Measurements from ENCODE around the gene LRRC51.

The LRRC51 gene

GRCh38 chr11:72080326-72081183 lies at the start of gene LRRC51, which contains the start of gene NUMA1:
Gene LRRC51, plus strand, starts transcription at chr11:72080850. Its CDS starts 8,234 bp downstream, at chr11:72089084.
Gene NUMA1, minus strand, starts transcription at chr11:72080542. Its CDS starts 44,599 bp downstream, at chr11:72035943.
- DNase-seq (ENCODE audit: low read depth in 2 of 2), result peak; percentile 99 to 100

GRCh38 chr11:72036687-72037086 lies 44.0 kb upstream of the LRRC51 start:
- no peak for DNase-seq (ENCODE audit: low read depth in 2 of 2)

GRCh38 chr11:72037554-72038311 lies 42.9 kb upstream of the LRRC51 start:
- DNase-seq (ENCODE audit: low read depth in 2 of 2), result no peak

GRCh38 chr11:72038491-72038890 lies 42.2 kb upstream of the LRRC51 start:
- no peak for DNase-seq (ENCODE audit: low read depth in 2 of 2)

- DNase-seq (ENCODE audit: low read depth in 2 of 2), result no peak
These were observed 41.4 kb upstream of the LRRC51 start for GRCh38 chr11:72039031-72039855.

- no peak for DNase-seq (ENCODE audit: low read depth in 2 of 2)
These were observed 40.7 kb upstream of the LRRC51 start for GRCh38 chr11:72039856-72040401.

- DNase-seq (ENCODE audit: low read depth in 2 of 2), result peak; percentile 91 to 93
These were observed 39.9 kb upstream of the LRRC51 start for GRCh38 chr11:72040491-72041363.

- peak in 1 of 2 experiments; percentile 29 for DNase-seq (ENCODE audit: low read depth in 2 of 2)
These were observed 39.1 kb upstream of the LRRC51 start for GRCh38 chr11:72041364-72042063.

GRCh38 chr11:72042064-72042745 lies 38.4 kb upstream of the LRRC51 start:
- no peak for DNase-seq (ENCODE audit: low read depth in 2 of 2)

GRCh38 chr11:72045849-72046248 lies 34.8 kb upstream of the LRRC51 start:
- no peak for DNase-seq (ENCODE audit: low read depth in 2 of 2)

GRCh38 chr11:72048766-72049460 lies 31.7 kb upstream of the LRRC51 start:
- DNase-seq (ENCODE audit: low read depth in 2 of 2), result no peak

GRCh38 chr11:72058416-72059034 lies 22.1 kb upstream of the LRRC51 start:
- peak in 1 of 2 experiments; percentile 19 for DNase-seq (ENCODE audit: low read depth in 2 of 2)

GRCh38 chr11:72061739-72062396 lies 18.8 kb upstream of the LRRC51 start:
- no peak for DNase-seq (ENCODE audit: low read depth in 2 of 2)

GRCh38 chr11:72066855-72067254 lies 13.8 kb upstream of the LRRC51 start:
- no peak for DNase-seq (ENCODE audit: low read depth in 2 of 2)

- DNase-seq (ENCODE audit: low read depth in 2 of 2), result no peak
These were observed 13.4 kb upstream of the LRRC51 start for GRCh38 chr11:72067266-72067665.

- no peak for DNase-seq (ENCODE audit: low read depth in 2 of 2)
These were observed 13.0 kb upstream of the LRRC51 start for GRCh38 chr11:72067676-72068075.

GRCh38 chr11:72069200-72069599 lies 11.4 kb upstream of the LRRC51 start:
- DNase-seq (ENCODE audit: low read depth in 2 of 2), result no peak

GRCh38 chr11:72069787-72070251 lies 10.8 kb upstream of the LRRC51 start:
- no peak for DNase-seq (ENCODE audit: low read depth in 2 of 2)
